ENCODE measurements around the gene CHST12. TPM values are rescaled to one million over a fixed set of nuclear protein-coding genes. Genes with fewer than 3 reads are reported as not detected.
"Not testable (repeated sequence)": the region's sequence is repeated elsewhere in the genome, so short reads cannot be mapped to it uniquely, and the experiment has no call there.

The CHST12 gene
- total RNA-seq, 1 experiment from 2014 or later: 17.7 TPM

GRCh38 chr7:2435146-2435545 lies 31.7 kb downstream of the CHST12 start:
- DNase-seq (ENCODE audit: low read depth): no peak

DNA sequence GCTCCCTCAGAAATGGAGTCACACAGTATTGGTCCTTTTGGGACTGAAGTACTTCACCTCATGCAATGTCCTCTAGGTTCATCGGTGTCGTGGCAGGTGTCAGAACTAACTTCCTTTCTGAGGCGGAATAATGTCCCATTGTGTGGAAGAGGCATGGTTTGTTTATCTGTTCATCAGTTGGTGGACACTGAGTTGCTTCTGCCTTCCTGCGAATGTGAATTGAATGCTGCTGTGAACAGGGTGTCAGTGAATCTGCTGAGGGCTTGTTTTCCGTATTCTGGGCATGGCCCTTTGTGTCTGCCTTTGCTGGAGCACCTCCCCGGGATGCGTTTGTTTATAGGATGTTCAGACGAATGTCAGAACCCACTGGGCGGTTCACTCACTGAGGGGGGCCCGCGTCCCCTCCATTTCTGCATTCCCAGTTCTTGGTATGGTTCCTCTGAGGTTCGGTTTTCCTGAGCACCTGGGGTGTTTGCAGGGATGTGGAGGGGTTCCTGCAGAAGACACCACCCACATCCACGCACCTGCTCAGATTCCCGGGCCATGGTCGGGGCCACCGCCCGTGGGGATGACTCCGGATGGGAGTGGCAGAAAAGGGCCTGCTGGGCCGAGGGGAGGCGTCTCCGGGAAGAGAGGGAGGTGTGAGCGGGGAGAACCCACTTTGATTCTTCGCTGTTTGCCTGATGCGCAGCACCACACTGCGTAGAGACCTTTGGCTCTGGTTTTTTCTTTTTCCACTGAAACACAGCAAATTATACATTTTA lies 33.1 kb downstream of the CHST12 start:
- DNase-seq (ENCODE audit: low read depth): no peak

- DNase-seq (ENCODE audit: low read depth): no peak
These were observed 33.7 kb downstream of the CHST12 start for GRCh38 chr7:2437136-2437535.

DNA sequence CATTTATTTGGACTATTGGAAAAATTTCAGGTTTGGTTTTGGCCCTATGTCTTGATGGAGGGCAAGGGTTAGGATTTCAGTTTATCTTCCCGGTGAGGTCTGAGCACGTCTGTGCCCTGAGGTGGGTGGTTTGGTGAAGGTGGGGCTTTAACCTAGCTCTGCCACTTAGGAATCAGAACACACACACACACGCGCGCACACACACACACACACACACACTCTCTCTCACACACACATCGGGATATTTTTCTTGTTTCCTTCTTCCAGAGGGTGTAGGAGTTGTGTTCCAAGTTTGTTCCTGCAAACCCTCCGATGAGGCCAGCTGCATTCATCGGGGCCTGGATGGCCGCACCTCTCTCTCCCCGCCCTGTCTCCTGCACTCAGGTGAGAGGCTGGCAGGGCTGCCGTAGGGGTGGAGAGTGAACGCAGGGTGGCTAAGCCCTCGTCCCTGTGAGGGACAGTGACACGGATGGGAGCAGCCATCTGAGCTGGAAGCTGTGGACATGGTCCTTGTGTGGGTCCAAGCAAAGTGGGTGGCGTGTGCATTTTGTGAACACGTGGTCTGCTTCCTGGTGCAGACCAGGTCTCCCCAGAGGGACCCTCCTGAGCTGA lies 34.2 kb downstream of the CHST12 start:
- DNase-seq (ENCODE audit: low read depth): no peak

GRCh38 chr7:2438186-2438585 lies 34.8 kb downstream of the CHST12 start:
- DNase-seq (ENCODE audit: low read depth): no peak

- no peak for DNase-seq (ENCODE audit: low read depth)
These were observed 35.4 kb downstream of the CHST12 start for GRCh38 chr7:2438775-2439174.

DNA sequence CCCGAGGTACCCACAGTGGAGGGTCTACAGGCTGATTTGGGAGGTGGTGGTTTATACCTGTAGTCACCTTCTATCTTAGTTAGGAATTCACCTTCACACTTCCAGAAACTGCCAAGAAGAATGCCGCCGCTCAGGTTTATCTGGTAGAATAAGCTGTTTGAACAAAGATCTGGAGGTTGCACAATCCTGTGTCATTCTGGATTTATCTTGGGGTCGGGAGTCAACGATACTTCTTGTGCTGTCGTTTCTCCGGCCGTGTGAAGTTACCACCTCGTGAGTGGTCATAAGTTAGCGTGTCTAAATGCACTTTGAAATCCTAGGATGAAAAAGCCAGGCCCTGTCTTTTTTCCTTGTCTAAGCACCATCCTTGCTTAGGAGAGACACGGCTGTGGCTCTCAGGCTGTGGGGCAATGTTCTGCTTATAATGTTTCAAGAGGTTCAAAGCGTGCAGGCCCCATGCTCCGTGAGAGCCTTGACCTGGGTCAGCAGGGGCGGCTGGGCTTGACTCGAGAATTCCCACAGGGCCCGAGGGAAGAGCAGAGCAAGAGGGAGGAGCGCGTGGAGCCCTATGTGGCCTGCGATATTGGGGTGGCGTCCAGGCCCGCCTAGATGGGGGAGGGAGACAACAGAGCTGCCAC lies 37.3 kb downstream of the CHST12 start:
- DNase-seq (ENCODE audit: low read depth): no peak

GRCh38 chr7:2441430-2442058 lies 38.1 kb downstream of the CHST12 start:
- DNase-seq (ENCODE audit: low read depth): no peak

DNA sequence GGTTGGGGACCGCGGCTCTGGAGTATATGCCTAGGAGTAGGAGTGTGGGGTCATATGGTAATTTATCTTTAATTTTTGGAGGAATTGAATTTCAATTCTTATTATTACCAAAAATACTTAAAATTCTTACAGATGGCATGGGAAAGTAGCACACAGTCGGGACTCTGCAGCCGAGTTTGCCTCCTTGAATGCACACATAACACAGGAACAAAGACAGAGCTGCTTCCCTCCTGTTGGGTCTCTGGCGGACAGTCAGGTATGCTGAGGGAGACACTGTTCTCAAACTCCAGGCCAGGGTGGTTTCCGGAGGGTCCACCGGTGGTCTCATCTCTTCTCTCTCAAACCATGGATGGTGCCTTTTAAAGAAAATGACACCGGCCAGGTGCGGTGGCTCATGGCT lies 40.1 kb downstream of the CHST12 start:
- DNase-seq (ENCODE audit: low read depth): no peak

GRCh38 chr7:2444476-2444875 lies 41.1 kb downstream of the CHST12 start:
- DNase-seq (ENCODE audit: low read depth): no peak

DNA sequence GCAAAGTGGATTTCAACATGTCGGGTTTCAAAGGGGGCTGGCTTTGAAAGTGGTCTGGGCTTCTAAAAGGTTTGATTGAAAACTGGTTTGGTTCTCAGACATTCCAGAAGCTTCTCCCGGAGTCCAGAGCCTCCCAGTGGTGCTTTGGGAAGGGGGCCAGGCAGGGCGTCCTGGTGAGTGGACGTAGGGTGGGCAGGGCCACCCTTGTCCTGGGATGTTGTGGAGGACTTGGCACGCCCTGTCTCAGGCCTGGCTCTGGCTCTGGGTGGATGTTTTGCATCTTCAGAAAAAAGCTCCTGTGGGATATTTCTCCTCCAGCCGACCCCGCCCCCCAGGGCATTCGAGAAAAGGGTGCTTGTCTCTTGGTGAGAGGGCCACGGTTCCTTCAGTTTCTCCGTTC lies 41.6 kb downstream of the CHST12 start:
- no peak for DNase-seq (ENCODE audit: low read depth)

DNA sequence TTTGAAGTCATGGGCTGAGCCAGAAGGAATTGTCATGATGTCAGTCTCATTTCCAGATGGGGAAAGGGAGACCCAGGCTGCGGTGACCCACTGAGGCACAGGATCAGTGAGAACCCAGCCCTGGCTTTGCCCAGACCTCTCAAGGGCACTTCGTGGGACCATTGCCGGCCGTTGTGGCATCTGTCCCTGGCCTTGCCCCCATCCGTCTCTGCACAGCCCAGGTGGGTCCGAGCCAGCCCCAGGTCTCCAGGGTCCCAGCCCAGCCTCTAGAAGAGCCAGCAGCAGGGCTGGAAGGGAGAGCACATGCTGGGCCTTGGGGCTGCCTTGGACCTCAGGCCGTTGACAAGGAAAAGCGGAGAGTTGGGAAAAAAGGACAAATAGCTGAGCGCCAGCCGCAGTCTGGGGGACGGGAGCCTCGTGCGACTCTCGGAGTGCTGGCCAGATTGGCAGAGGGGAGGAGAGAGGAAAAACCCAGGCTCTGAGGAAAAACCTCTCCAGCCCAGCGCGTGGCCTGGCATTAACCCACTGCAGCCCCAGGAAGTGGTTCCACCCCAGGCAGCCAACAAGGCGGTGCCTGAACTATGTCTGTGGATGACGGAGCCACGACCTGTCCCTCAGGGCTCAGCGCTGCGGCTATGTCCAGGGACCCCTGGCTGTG lies 42.6 kb downstream of the CHST12 start:
- no peak for DNase-seq (ENCODE audit: low read depth)

GRCh38 chr7:2446676-2447075 lies 43.3 kb downstream of the CHST12 start:
- DNase-seq (ENCODE audit: low read depth): no peak

DNA sequence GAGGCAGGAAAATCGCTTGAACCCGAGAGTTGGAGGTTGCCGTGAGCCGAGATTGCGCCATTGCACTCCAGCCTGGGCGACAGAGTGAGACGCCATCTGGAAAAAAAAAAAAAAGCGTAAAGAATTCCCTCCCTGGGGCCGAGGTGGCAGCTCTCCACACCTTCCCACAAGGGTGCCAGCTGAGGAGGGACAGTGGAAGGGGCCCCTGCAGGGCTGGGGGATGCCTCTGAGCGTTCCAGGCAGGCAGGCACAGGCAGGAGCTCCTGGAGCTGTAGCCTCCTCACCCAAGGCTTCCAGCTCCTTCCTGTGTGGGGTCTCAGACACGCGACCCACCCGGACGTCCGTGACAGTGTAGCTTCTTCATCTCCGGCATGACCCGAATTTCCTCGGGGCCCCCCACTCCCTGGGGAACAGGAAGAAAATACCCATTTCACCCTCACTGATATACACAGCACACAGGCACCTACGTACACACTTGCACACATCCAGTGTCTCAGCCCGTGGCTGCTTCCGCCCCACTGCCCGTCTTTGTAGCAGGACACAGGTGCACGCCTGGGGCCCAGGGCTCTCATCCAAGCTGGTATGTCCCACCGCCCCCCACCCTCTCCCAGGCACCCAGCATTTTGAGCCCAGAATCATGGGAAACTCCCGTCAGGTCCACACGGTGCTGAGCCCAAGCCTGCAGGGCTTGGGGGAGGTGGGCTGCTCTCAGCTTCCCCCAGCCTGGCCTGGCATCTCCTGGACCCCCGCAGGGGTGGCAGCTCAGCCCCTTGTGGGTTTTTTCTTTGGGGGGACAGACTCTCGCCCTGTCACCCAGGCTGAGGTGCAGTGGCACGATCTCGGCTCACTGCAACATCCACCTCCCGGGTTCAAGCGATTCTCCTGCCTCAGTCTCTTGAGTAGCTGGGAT lies 47.0 kb downstream of the CHST12 start:
- no peak for DNase-seq (ENCODE audit: low read depth)

GRCh38 chr7:2451171-2452073 lies 48.0 kb downstream of the CHST12 start:
- peak; percentile 73 for DNase-seq (ENCODE audit: low read depth)

GRCh38 chr7:2452074-2452507 lies 48.7 kb downstream of the CHST12 start:
- DNase-seq (ENCODE audit: low read depth): no peak

DNA sequence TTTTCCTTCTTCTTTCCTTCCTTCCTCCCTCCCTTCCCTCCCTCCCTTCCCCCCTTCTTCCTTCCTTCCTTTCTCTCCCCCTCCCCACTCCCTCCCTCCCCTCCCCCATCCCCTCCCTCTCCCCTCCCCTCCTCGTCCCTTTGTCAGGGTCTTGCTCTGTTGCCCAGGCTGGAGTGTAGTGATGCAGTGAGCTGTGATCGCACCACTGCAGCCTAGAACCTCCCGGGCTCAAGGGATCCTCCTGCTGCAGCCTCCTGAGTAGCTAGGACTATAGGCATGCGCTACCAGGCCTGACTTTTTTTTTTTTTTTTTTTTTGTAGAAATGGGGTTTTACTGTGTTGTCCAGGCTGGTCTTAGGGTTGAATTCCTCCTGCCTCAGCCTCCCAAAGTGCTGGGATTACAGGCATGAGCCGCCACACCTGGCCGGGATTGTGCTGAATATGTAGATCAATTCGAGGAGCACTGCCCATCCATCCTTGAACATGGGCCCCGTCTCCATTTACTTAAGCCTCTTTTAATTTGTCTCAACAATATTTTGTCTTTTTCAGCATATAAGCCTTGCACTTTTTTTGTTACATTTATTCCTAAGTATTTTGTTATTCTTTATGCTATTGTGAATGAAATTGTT lies 49.3 kb downstream of the CHST12 start:
- no peak for DNase-seq (ENCODE audit: low read depth)

- not testable (repeated sequence) for DNase-seq (ENCODE audit: low read depth)
These were observed 50.4 kb downstream of the CHST12 start for GRCh38 chr7:2453849-2454248.

- DNase-seq (ENCODE audit: low read depth): no peak
These were observed 56.3 kb downstream of the CHST12 start for GRCh38 chr7:2459674-2460073.
